Suprapubic skin (tissue), 4 donors: ENCODE measurements around the gene TSPOAP1.

ENCODE experiments used
- CTCF ChIP-seq, 2 donors: fragments of 200-600 bp in 1 of 2; fragments of 450-650 bp in 1 of 2; sonication (generic) in 1 of 2; IDR thresholded peaks; one replicate each; pipeline ENCODE4 v1.5.1; 2016 to 2019; ENCODE audit warnings: antibody characterized with exemption in 2 of 2, mild to moderate bottlenecking in 1 of 2, moderate library complexity in 1 of 2
- EP300 ChIP-seq: sonication (generic); formaldehyde crosslinking; IDR thresholded peaks from one replicate; pipeline ENCODE4 v1.6.1; 2017; ENCODE audit warnings: antibody characterized with exemption
- POLR2A ChIP-seq, 2 donors: fragments of 450-650 bp; IDR thresholded peaks; one replicate each; pipeline ENCODE4 v1.6.1; 2017; ENCODE audit warnings: antibody characterized with exemption in 2 of 2, mild to moderate bottlenecking in 2 of 2, moderate library complexity in 2 of 2
- POLR2AphosphoS5 ChIP-seq, 3 donors: sonication (generic); formaldehyde crosslinking; IDR thresholded peaks; one replicate each; pipeline ENCODE4 v1.6.1; 2017; ENCODE audit warnings: antibody characterized with exemption in 3 of 3

- TF ChIP-seq EP300 (no peak), POLR2AphosphoS5 (IDR thresholded peaks at IDR 0.05) (no peak), CTCF (IDR thresholded peaks at IDR 0.05) (no peak), POLR2A (IDR thresholded peaks at IDR 0.05) (peak in 1 of 2 donors; percentile 32)
These were observed 9.2 kb upstream of the TSPOAP1 start for GRCh38 chr17:58337600-58338453.
